ENCODE results near the gene PEX3. TPM values are rescaled to one million over a fixed set of nuclear protein-coding genes. Genes with fewer than 3 reads are reported as not detected.

PEX3 gene, protein sequence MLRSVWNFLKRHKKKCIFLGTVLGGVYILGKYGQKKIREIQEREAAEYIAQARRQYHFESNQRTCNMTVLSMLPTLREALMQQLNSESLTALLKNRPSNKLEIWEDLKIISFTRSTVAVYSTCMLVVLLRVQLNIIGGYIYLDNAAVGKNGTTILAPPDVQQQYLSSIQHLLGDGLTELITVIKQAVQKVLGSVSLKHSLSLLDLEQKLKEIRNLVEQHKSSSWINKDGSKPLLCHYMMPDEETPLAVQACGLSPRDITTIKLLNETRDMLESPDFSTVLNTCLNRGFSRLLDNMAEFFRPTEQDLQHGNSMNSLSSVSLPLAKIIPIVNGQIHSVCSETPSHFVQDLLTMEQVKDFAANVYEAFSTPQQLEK
- 23.3 TPM for total RNA-seq

DNA sequence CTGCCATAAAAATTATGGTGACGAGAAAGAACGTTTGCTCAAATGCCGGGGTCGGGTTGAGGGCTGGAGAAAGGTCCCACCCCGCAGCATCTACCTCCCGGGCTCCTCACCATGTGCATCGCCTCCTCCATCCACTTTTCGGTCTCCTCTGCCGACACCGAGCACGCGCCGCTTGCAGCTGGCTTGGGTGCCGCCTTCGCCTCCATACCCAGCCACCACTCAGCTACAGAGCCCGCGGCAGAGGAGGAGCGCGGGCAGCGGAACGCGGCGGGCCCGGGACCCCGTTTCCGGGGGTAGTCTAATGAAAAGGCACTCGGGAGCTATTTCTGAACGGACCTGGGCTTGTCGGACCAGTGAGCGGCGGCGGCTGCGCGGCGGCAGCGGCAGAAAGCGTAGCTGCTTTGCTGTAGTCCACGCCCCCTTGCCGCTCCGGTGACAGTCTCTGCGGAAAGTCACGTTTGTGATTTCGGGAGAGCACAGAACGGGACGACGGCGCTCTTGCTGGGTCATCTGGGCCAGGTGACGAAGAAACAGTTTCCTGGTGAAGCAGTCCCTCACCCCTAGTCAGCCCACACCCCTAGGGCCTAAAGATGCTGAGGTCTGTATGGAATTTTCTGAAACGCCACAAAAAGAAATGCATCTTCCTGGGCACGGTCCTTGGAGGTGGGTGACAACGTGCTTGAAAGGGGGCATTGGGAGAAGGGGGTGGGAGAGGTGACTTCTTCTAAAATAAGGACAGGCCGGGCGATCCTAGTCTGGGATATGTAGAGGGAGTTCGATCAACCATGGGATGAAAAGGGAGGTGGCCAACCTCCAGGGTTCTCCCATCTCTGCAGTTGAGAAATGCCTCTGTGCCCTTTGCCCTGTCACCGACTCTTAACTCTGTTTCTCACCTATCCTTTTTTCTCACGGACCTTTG lies at the start of gene PEX3, which contains the start of gene ADAT2:
Gene PEX3 (plus strand): TSS at position 353 of the 919 bp plus-strand sequence. CDS start 238 bp downstream, at position 591.
Gene ADAT2 (minus strand): TSS at position 243 of the 919 bp plus-strand sequence. CDS start 37 bp downstream, at position 206.
- DNase-seq (ENCODE audit: low spot score), result peak; percentile 94
- peak; percentile 97 for ATAC-seq

DNA sequence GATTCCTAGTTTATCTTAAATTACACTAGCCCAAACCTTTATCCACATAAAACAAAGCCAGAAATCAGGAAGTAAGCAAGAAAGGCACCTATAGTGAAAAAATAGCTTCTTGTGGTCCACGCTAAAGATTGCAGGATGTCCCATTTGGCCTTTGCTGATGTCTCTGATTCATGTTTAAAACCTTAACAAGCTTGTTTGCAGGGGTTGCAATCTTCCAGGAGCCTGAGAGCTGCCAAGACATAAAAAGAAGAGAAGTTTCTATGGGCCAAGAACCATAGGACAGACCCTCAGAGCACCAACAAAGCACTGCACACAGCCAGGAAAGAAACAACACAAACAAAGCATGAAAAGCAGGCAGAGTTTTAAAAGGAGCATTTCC lies 49.5 kb upstream of the PEX3 start:
- ATAC-seq (no peak), DNase-seq (ENCODE audit: low spot score) (no peak)

DNA sequence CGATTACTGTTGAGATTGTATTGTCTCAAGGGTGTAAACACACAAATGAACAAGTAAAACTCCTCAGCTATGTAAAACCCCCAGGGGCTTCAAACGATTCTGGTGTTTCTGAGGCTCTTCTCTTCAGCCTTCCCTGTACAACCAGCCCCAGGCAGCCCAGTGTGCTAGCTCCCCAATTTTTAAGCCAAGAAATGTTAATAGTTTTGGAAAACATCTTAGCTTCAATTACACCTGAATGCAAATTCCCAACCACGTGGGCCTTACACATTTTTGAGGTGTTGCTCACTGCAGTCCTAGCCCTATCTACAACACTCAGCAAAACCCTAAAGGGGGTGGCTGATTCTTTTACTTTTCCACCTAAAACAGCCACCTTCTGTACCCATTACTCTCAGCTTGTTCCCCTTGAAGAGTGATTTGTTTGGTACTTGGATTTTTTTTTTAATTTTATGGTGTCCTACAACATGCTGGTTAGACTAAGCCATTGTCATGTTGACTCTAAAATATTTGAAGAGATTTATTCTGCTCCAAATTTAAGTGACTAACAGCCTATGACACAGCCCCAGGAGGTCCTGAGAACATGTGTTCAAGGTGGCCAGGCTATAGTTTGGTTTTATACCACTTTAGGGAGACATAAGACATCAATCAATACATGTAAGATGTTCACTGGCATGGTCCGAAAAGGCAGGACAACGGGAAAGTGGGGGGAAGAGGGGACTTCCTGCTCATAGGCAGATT lies 48.8 kb upstream of the PEX3 start:
- no peak for ATAC-seq
- no peak for DNase-seq (ENCODE audit: low spot score)

DNA sequence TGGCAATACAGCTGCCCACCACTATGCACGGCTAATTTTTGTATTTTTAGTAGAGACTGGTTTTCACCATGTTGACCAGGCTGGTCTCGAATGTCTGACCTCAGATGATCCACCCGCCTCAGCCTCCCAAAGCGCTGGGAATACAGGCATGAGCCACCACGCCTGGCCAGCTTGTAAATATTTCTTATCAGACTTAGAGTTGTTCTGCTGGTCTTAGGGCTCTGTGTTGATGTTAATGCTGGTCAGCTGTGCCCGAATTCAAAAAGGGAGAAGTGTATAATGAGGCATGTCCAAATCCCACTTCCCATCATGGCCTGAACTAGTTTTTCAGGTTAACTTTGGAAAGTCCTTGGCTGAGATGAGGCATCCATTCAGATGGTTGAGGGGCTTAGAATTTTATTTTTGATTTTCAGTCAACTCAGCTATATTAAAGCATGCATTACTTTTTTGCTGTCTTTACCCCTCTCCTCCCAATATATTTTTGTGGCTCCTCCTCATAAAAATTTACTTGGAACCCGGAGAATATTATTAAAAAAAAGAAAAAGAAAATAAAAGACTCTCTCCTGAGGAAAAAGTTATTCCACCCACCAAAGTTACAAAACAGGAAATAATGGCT lies 47.8 kb upstream of the PEX3 start:
- ATAC-seq (no peak), DNase-seq (ENCODE audit: low spot score) (no peak)

DNA sequence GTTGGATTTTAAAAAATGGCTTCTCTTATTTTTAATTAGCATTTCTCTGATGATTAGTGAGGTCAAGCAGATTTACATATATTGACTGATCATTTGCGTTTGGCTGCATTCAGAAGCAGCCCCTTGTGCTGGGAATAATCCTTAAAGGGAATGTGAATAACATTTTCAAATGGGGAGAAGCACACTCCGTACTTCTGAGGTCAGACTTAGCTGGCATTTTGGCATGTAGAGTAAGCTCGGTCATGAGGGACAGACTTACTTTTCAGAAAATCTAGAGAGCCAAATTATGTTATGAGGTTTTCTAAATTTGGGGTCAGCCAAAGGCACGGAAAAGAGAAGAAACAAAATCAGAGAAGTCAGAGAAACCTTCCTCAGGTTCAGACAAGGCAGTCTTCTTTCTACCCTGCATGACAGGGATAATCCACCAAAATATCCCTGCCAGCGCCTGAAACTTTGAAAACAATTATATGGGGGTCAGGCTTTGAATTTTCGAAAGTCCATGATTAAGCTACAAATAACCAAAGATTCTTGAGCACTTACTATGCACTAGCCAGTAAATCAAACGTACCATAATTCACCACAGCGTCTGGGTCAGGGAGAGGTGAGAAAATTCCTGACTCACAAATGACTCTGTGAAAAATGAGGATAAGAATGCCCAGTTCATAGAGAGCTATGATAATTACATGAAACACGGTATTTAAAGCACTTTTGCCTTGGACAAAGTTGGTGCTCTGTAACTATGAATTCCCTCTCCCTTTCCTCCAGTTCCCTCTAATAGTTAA lies 45.0 kb upstream of the PEX3 start:
- ATAC-seq (no peak), DNase-seq (ENCODE audit: low spot score) (no peak)

DNA sequence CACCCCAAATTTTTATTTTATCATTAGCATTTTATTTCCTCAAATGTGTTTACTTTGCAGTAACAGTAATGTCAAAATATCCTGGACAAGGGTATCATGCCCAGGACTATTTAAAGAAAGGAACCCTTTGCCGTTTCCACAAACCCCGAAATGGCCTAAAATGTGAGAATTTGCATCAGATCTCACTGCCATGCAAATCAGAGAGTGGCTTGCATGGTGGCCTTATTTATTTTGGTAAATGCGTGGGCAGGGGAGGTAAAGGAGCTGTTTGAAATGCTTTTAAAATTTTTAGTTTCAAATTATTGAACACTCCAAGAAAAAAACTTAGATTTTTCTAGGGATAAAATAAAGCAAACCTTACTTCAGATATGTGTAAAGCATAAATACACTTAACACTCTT lies 43.9 kb upstream of the PEX3 start:
- ATAC-seq (no peak), DNase-seq (ENCODE audit: low spot score) (no peak)

DNA sequence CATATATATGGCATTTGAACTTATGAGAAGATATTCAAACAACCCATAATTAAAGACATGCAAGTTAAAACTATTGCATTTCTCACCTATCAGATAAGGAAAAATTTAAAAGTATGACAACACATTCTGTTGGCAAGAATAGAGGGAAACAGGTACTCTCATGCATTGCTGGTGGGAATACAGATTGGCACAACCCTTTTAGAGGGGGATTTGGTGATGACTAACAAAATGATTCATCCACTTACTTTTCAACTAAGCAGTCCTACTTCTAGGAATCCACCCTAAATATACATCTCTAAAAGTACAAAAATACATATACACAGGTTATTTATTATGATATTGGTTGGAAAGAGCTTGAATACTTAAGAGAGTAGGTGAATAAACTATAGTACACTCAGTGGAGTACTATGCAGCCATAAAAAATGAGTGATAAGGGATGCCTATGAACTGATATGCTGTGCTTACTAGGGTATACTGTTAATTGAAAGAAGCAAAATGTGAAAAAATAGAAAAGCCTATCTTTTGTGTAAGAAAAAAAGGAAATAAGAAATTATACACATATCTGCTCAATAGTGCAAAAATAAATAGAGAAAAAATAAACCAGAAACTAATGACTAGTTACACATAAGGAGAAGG lies 42.3 kb upstream of the PEX3 start:
- DNase-seq (ENCODE audit: low spot score) (no peak), ATAC-seq (no peak)

DNA sequence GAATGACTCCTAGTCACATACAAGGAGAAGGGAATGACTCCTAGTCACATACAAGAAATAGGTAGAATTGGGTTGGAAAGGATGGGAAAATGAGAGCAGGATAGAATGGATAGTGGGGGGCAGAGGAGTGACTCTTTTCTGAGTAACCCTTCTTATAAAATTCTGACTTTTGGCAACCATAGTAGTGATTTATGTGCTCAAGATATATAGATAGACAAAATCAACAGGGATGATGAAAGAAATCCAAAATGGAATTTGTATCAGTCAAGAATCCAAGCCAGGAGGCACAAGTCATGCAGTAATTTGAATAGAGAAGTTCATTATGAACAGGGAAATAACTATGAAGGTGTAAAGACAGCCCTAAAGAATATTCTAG lies 41.8 kb upstream of the PEX3 start:
- no peak for DNase-seq (ENCODE audit: low spot score)
- no peak for ATAC-seq

DNA sequence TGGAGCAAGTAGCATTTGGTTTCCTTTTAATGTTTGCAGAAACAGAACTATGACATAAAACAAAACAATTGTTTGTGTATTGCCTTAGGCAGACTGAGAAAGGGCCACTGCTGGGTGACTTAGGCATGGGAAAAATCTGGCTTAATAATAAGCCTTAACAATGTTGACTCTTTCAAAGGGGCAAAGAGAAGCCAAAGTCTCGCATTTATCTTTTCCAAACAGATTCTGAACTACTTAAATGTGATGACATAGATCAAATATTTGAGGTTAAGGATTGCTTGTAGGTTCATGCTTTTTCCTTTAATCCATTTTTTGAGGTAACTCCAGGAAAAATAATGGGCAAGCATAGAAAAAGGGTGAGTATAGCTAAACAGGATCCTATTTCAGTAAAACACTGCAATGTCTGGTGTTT lies 39.7 kb upstream of the PEX3 start:
- no peak for DNase-seq (ENCODE audit: low spot score)
- ATAC-seq, result peak; percentile 83

DNA sequence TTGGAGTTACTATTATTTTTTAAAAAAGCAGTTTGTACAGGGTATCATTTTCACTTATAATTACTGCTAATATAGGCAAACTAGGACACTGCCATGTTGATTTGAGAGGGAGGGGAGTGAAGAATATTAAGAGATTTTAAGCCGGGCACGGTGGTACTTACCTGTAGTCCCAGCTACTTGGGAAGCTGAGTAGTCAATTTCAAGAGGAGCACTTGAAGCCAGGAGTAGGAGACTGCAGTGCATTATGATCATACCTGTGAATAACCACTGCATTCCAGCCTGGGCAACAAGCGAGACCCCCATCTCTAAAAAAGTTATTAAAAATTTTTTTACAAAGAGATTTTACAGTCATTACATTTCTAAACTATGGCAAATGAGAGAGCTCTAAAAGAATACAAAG lies 35.8 kb upstream of the PEX3 start:
- DNase-seq (ENCODE audit: low spot score) (no peak), ATAC-seq (no peak)

DNA sequence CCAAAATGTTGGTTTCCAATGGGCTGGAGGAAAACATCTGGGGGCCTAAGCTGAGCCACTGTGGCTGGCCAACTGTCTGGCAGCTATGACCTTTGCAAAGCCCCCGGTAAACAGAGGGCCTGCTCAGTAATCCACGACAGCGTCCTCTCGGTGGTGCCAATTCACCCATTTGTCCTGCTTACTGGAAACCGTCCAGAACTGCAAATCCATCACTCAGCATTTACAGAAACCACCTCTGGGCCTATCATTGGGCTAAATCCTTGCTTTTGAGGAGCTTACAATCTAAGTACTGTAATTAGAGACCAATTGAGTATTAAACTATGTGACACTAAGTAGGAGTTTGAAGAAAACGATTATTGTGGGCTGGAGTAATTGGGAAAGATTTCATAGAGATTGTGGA lies 31.1 kb upstream of the PEX3 start:
- no peak for ATAC-seq
- DNase-seq (ENCODE audit: low spot score), result no peak

DNA sequence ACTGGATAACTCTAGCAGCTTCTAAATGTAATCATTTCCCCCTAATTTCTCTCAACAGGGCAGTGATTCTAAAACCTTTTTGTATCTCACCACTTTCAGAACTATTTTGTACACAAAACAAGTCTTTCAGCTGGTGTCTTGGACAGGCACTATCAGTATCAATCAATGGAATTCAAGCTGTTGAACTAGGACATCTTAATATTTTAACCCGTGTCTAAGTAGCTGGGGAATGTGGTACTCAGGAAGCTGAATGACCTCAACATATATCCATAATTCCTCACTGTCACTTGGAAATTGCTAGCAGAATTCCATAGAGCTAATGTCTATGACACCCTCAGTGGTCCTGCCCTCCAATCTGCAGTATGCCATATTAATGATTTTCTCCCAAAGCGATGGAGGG lies 24.6 kb upstream of the PEX3 start:
- DNase-seq (ENCODE audit: low spot score), result no peak
- no peak for ATAC-seq

DNA sequence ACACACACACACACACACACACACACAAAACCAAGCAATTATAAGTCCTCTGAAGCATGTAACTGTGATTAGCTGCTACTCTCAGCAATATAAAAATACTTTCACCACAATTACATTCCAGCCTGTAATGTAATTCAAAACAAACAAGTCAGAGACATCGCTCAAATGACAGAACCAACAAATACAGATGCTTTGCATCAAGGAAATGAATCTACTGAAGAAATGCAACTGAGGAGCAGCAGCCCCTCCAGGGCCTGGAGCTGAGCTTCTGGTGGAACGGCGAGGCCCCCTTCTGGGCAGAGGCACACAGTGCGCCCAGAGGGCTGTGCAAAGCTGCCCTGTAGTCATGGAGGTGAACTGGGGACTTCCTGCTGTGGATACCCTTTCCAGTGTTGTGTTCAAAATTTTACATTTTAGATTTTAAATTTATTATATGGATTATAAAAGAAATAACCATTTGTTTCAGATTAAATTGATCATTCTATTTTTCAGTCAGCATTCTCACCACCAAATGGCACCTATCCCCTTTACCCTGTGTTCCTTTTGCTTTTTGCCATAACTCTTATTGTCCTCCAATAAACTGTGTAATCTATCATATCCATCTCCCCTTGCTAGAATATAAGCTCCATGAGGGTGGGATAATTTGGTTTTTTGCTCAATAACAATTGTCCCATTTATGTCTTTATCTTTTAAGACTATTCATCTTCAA lies 23.3 kb upstream of the PEX3 start:
- peak; percentile 57 for DNase-seq (ENCODE audit: low spot score)
- ATAC-seq, result peak; percentile 97

DNA sequence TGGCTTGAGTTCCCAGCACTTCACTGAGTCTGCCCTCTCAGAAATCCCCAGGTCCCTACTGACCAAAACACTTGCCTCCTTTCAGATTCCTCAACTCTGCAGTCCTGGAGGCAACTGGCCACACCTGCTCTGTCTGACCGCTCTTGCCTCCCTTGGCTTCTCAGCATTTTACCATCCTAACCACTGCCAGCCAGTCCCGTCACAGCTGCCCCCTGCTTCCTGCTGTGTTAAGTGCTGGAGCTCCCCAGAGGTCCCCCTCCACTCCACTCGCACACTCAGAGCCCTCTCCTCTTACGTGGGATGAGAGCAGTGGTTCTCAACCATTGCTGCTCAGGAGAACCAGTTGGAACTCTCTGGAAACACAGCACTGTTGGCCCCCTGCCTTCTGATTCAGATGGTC lies 20.6 kb upstream of the PEX3 start:
- no peak for ATAC-seq

DNA sequence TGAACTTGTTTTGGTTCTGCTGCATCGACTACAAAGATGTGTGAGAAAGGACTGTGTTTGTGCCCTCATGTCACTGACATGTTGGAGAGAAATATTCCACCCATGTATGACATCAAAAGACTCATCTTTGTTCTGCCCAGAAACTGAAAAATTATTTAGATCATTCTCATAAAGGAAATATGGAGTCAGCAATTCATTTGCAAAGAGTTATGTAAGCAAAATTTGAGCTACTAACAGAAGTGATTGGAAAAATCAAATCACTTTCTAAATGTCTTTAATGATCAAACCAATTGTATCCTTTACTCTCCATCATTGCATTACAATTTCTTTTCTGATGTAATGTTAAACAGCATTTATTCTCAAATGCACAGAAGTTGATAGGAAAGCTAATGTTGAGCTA lies 19.4 kb upstream of the PEX3 start:
- no peak for ATAC-seq

More for the DNA sequence above, 20.6 kb upstream of the PEX3 start:
- DNase-seq (ENCODE audit: low spot score), result no peak

DNA sequence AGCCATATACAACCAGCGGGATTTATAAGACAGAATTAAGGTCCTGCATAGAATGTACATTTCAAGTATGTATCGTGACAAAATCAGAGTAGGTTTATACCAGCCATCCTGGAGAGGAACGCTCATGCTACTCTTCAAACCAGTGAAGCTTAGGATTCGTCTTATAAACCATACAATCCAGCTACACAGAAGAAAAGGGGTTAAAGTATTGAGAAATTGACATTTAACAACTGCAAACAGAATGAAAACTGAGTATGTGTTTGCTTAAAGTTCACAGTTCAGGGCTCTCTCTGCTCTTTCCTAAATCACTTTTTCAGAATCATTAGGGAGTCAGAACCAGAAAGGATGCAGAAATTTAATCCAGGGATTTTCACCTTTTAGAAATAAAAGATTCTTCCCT lies 18.0 kb upstream of the PEX3 start:
- ATAC-seq (peak; percentile 85), DNase-seq (ENCODE audit: low spot score) (no peak)

More for the DNA sequence above, 19.4 kb upstream of the PEX3 start:
- DNase-seq (ENCODE audit: low spot score), result no peak

DNA sequence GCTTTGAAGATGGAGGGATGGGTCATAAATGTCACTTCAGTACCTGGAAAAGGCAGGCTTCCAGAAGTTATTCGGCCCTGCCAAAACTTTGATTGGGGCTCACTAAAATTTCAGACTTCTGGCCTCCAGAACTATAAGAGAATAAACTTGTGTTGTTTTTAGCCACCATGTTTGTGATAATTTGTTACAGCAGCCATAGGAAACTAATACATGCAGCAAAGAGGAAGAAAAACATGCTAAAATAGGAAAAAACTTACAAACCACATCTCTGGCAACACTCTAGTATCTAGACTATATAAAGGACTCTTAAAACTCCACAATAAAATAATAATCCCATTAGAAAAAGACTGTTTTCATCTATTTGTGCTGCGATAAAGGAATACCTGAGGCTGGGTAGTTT lies 9.6 kb upstream of the PEX3 start:
- ATAC-seq (no peak), DNase-seq (ENCODE audit: low spot score) (no peak)

DNA sequence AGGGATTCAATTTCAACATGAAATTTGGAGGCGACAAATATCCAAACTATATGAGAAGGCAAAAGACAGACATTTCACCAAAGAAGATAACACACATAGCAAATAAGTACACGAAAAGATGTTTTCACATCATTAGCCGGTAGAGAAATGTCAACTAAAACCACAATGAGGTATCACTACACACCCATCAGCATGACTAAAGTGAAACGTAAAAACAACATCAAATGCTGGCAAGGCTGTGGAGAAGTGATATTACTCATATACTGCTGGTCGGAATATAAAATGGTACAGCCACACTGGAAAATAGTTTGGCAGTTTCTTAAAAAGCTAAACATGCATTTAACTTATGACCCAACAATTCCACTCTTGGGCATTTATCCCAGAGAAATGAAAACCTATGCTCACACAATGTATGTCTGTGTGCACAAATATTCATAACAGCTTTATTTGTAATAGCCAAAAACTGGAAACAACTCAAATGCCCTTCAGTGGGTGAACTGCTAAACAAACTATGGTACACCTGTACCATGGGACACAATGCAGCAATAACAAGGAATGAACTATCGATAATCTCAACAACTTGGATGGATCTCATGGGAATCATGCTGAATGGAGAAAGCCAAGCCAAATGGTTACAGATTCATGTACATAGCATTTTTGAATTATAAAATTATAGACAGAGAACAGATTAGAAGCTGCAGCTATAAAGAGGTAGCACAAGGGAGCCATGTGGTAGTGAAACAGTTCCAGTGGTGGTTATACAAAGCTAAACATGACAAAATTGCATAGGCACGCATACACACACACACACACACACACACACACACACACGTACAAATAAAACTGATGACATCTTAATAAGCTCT lies 8.7 kb upstream of the PEX3 start:
- ATAC-seq, result no peak
- DNase-seq (ENCODE audit: low spot score), result no peak
